Measurements from ENCODE around the gene MGMT. TPM values are rescaled to one million over a fixed set of nuclear protein-coding genes. Genes with fewer than 3 reads are reported as not detected.

Gene MGMT
- total and polyA plus RNA-seq, 2 donors (not counting 3 experiments of a cell fraction or from before 2014, with no cell fraction given), result 15.0 to 15.2 TPM

- Histone ChIP-seq H3K9ac (replicated peaks; ENCODE audit: extremely low read depth, insufficient read depth, low read length) (no peak overlapping the region), H3K4me3 (replicated peaks in 1 of 3; ENCODE audit: insufficient read depth in 1 of 3, low read depth in 1 of 3, low read length in 3 of 3) (no peak overlapping the region), H4K20me1 (replicated peaks; ENCODE audit: control insufficient read depth, extremely low read depth, insufficient read depth, low read length) (no peaks in the 10 kb centered on the region), H3K4me1 (ENCODE audit: control insufficient read depth, extremely low read depth, insufficient read depth, low read length) (no peaks in the 10 kb centered on the region), H3K9me1 (replicated peaks; ENCODE audit: control insufficient read depth, extremely low read depth, insufficient read depth, low read length) (no peaks in the 10 kb centered on the region), H3K36me3 (ENCODE audit: control insufficient read depth in 2 of 2, extremely low read depth in 1 of 2, insufficient read depth in 2 of 2, low read length in 2 of 2) (no peaks in the 10 kb centered on the region), H3K79me2 (ENCODE audit: control insufficient read depth, insufficient read depth, low read length) (no peaks in the 10 kb centered on the region), H3K4me2 (ENCODE audit: insufficient read depth, low read length) (no peak overlapping the region), H3K9me3 (replicated peaks; ENCODE audit: control insufficient read depth, insufficient read depth, low read length) (no peaks in the 10 kb centered on the region), H3K27me3 (ENCODE audit: control insufficient read depth in 2 of 2, insufficient read depth in 2 of 2, low read length in 2 of 2) (no peaks in the 10 kb centered on the region), H2AFZ (ENCODE audit: low read depth, low read length) (no peak overlapping the region), H3K27ac (ENCODE audit: insufficient read depth, low read depth, low read length) (no peak overlapping the region)
- intact Hi-C loops (cut with micrococcal nuclease) (no loop called here), dilution Hi-C loops (cut with MboI; ENCODE audit: extremely low pct_ligation_motif_present, low sequenced_read_pairs) (no loop called here)
- TF ChIP-seq MYC (IDR thresholded peaks at IDR 0.05; ENCODE audit: low read depth, low read length) (no peak), EZH2 (IDR thresholded peaks at IDR 0.05; ENCODE audit: borderline replicate concordance, low read depth, low read length, severe bottlenecking) (no peak), POLR2A (IDR thresholded peaks at IDR 0.05; ENCODE audit: low read depth, low read length) (no peak), FOS (IDR thresholded peaks at IDR 0.05; ENCODE audit: borderline replicate concordance, insufficient read depth, low read length) (no peak), CTCF (IDR thresholded peaks at IDR 0.05; ENCODE audit: extremely low read depth in 1 of 2, insufficient read depth in 1 of 2, low read depth in 1 of 2, low read length in 2 of 2) (no peak), POLR2AphosphoS5 (IDR thresholded peaks at IDR 0.05; ENCODE audit: insufficient read depth, low read depth, low read length) (no peak), GATA2 (IDR thresholded peaks at IDR 0.05; ENCODE audit: insufficient read depth, insufficient read length, low read depth, low read length) (no peak), JUN (IDR thresholded peaks at IDR 0.05; ENCODE audit: borderline replicate concordance, insufficient read depth, insufficient read length, low read depth) (no peak)
- TF ChIP-seq, protein P1, sequence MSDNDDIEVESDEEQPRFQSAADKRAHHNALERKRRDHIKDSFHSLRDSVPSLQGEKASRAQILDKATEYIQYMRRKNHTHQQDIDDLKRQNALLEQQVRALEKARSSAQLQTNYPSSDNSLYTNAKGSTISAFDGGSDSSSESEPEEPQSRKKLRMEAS (IDR thresholded peaks at IDR 0.05; ENCODE audit: insufficient read depth, insufficient read length), result no peak
- POLR2A ChIA-PET, result no interaction called here
- CTCF ChIA-PET, result no interaction called here
- DNase-seq (ENCODE audit: low read depth, low spot score) (no peak), FAIRE-seq (no peak)
- BruUV-seq (replicated peaks), result no TSS peak
These were observed 222.6 kb downstream of the MGMT start for GRCh38 chr10:129689671-129690071.
